ENCODE measurements around the gene BRI3BP. TPM values are rescaled to one million over a fixed set of nuclear protein-coding genes. Genes with fewer than 3 reads are reported as not detected.

BRI3BP gene
- total RNA-seq, 1 donor from 2014 or later = 12.0 TPM

- Mint-ChIP-seq H3K27ac (no peak overlapping the region), H3K9me3 (ENCODE audit: low read depth) (no peaks in the 10 kb centered on the region), H3K4me1 (ENCODE audit: low read depth) (no peaks in the 10 kb centered on the region), H3K4me3 (ENCODE audit: low read depth) (no peak overlapping the region), H3K36me3 (ENCODE audit: insufficient read depth) (peaks cover 10% of the 10 kb centered on the region), H3K27me3 (no peaks in the 10 kb centered on the region)
- TF ChIP-seq CTCF (IDR thresholded peaks at IDR 0.05; ENCODE audit: unreplicated experiment) = no peak
- DNase-seq (ENCODE audit: low spot score, unreplicated experiment) = no peak
These were observed 43.4 kb upstream of the BRI3BP start for GRCh38 chr12:124949779-124950728.

- Mint-ChIP-seq H3K36me3 (ENCODE audit: insufficient read depth) (peaks cover 7% of the 10 kb centered on the region), H3K9me3 (ENCODE audit: low read depth) (no peaks in the 10 kb centered on the region), H3K4me1 (ENCODE audit: low read depth) (no peaks in the 10 kb centered on the region), H3K27me3 (no peaks in the 10 kb centered on the region), H3K27ac (no peak overlapping the region), H3K4me3 (ENCODE audit: low read depth) (no peak overlapping the region)
- DNase-seq (ENCODE audit: low spot score, unreplicated experiment) = no peak
- TF ChIP-seq CTCF (IDR thresholded peaks at IDR 0.05; ENCODE audit: unreplicated experiment) = no peak
These were observed 41.1 kb upstream of the BRI3BP start for GRCh38 chr12:124952295-124952694.

GRCh38 chr12:124952801-124953200 is 40.6 kb upstream of the BRI3BP start:
- no peak for DNase-seq (ENCODE audit: low spot score, unreplicated experiment)
- Mint-ChIP-seq H3K36me3 (ENCODE audit: insufficient read depth) (peaks cover 9% of the 10 kb centered on the region), H3K4me1 (ENCODE audit: low read depth) (no peaks in the 10 kb centered on the region), H3K4me3 (ENCODE audit: low read depth) (no peak overlapping the region), H3K27me3 (no peaks in the 10 kb centered on the region), H3K9me3 (ENCODE audit: low read depth) (no peaks in the 10 kb centered on the region), H3K27ac (no peak overlapping the region)
- TF ChIP-seq CTCF (IDR thresholded peaks at IDR 0.05; ENCODE audit: unreplicated experiment) = no peak

- Mint-ChIP-seq H3K4me3 (ENCODE audit: low read depth) (no peak overlapping the region), H3K27ac (no peak overlapping the region), H3K36me3 (ENCODE audit: insufficient read depth) (peaks cover 9% of the 10 kb centered on the region), H3K4me1 (ENCODE audit: low read depth) (no peaks in the 10 kb centered on the region), H3K27me3 (no peaks in the 10 kb centered on the region), H3K9me3 (ENCODE audit: low read depth) (no peaks in the 10 kb centered on the region)
- DNase-seq (ENCODE audit: low spot score, unreplicated experiment) = no peak
- no peak for TF ChIP-seq CTCF (IDR thresholded peaks at IDR 0.05; ENCODE audit: unreplicated experiment)
These were observed 39.6 kb upstream of the BRI3BP start for GRCh38 chr12:124953689-124954405.

GRCh38 chr12:124954771-124955170 is 38.7 kb upstream of the BRI3BP start:
- TF ChIP-seq CTCF (IDR thresholded peaks at IDR 0.05; ENCODE audit: unreplicated experiment) = no peak
- DNase-seq (ENCODE audit: low spot score, unreplicated experiment) = no peak
- H3K36me3 Mint-ChIP-seq (ENCODE audit: insufficient read depth) = peaks cover 10% of the 10 kb centered on the region
- H3K4me1 Mint-ChIP-seq (ENCODE audit: low read depth) = no peaks in the 10 kb centered on the region
- no peak overlapping the region for H3K4me3 Mint-ChIP-seq (ENCODE audit: low read depth)
- H3K27ac Mint-ChIP-seq = no peak overlapping the region
- no peaks in the 10 kb centered on the region for H3K27me3 Mint-ChIP-seq
- H3K9me3 Mint-ChIP-seq (ENCODE audit: low read depth) = no peaks in the 10 kb centered on the region

Data from progenitor cell of endocrine pancreas (in vitro differentiated cells).